ENCODE measurements around the gene CCDC178. TPM values are rescaled to one million over a fixed set of nuclear protein-coding genes. Genes with fewer than 3 reads are reported as not detected.
A peak's percentile ranks its signal among the peaks of the same experiment; 100 is the strongest.

The CCDC178 gene
- total RNA-seq, 2 donors from 2014 or later, result 0.22 to 0.29 TPM

- no peak overlapping the region for H3K4me3 ChIP-seq (ENCODE audit: low read length)
- Mint-ChIP-seq H3K27me3 (ENCODE audit: insufficient read depth) (no peaks in the 10 kb centered on the region), H3K4me1 (peaks cover 14% of the 10 kb centered on the region), H3K36me3 (ENCODE audit: low read depth) (no peaks in the 10 kb centered on the region), H3K27ac (peak overlapping the region; percentile 84), H3K9me3 (no peaks in the 10 kb centered on the region), H3K4me3 (no peak overlapping the region)
- TF ChIP-seq CTCF (conservative IDR thresholded peaks at IDR 0.05), result peak; percentile 90
- no peak overlapping the region for H3K27ac ChIP-seq (ENCODE audit: low read depth, low read length)
- no peaks in the 10 kb centered on the region for H3K27me3 ChIP-seq (ENCODE audit: control insufficient read depth, insufficient read depth, low read length, poor library complexity, severe bottlenecking)
- no peaks in the 10 kb centered on the region for H3K4me1 ChIP-seq (ENCODE audit: control insufficient read depth, insufficient read depth, low read length)
- H3K9ac ChIP-seq (ENCODE audit: extremely low read depth, low read length, poor library complexity, severe bottlenecking), result no peak overlapping the region
- H3K36me3 ChIP-seq (ENCODE audit: control insufficient read depth, insufficient read depth, low read length), result no peaks in the 10 kb centered on the region
- H3K9me3 ChIP-seq (ENCODE audit: control insufficient read depth, low read length), result no peaks in the 10 kb centered on the region
- DNase-seq, result peak; percentile 94
- 53 to 59% methylated on average over 3 to 6 of the region's 6 CpGs for WGBS, 2 experiments (ENCODE audit: insufficient coverage in 1 of 2, insufficient read length in 1 of 2)
Measured at GRCh38 chr18:33231474-33232317, 208.8 kb downstream of the CCDC178 start.

- H3K27ac Mint-ChIP-seq, result no peak overlapping the region
- H3K36me3 ChIP-seq (ENCODE audit: control insufficient read depth, insufficient read depth, low read length), result no peaks in the 10 kb centered on the region
- H3K36me3 Mint-ChIP-seq (ENCODE audit: low read depth), result no peaks in the 10 kb centered on the region
- no peak overlapping the region for H3K4me3 Mint-ChIP-seq
- no peaks in the 10 kb centered on the region for H3K9me3 Mint-ChIP-seq
- H3K4me3 ChIP-seq (ENCODE audit: low read length), result no peak overlapping the region
- no peak for TF ChIP-seq CTCF (conservative IDR thresholded peaks at IDR 0.05)
- no peaks in the 10 kb centered on the region for H3K27me3 ChIP-seq (ENCODE audit: control insufficient read depth, insufficient read depth, low read length, poor library complexity, severe bottlenecking)
- no peaks in the 10 kb centered on the region for H3K9me3 ChIP-seq (ENCODE audit: control insufficient read depth, low read length)
- no peaks in the 10 kb centered on the region for H3K4me1 ChIP-seq (ENCODE audit: control insufficient read depth, insufficient read depth, low read length)
- WGBS, 2 experiments (ENCODE audit: insufficient coverage in 1 of 2, insufficient read length in 1 of 2), result 89% methylated on average over 2 of the region's 2 CpGs; no CpG with 5 or more reads in 1 of the 2 experiments
- H3K27me3 Mint-ChIP-seq (ENCODE audit: insufficient read depth), result no peaks in the 10 kb centered on the region
- DNase-seq, result no peak
- H3K27ac ChIP-seq (ENCODE audit: low read depth, low read length), result no peak overlapping the region
- no peaks in the 10 kb centered on the region for H3K4me1 Mint-ChIP-seq
- H3K9ac ChIP-seq (ENCODE audit: extremely low read depth, low read length, poor library complexity, severe bottlenecking), result no peak overlapping the region
Measured at GRCh38 chr18:33212363-33212762, 228.2 kb downstream of the CCDC178 start.

GRCh38 chr18:33210575-33211189, 229.8 kb downstream of the CCDC178 start:
- no peaks in the 10 kb centered on the region for H3K4me1 Mint-ChIP-seq
- TF ChIP-seq CTCF (conservative IDR thresholded peaks at IDR 0.05), result peak; percentile 86
- 16% methylated on average over 4 of the region's 6 CpGs; no CpG with 5 or more reads in 1 of the 2 experiments for WGBS, 2 experiments (ENCODE audit: insufficient coverage in 1 of 2, insufficient read length in 1 of 2)
- no peak overlapping the region for H3K27ac Mint-ChIP-seq
- H3K27ac ChIP-seq (ENCODE audit: low read depth, low read length), result no peak overlapping the region
- no peaks in the 10 kb centered on the region for H3K9me3 Mint-ChIP-seq
- peak; percentile 52 for DNase-seq
- no peaks in the 10 kb centered on the region for H3K4me1 ChIP-seq (ENCODE audit: control insufficient read depth, insufficient read depth, low read length)
- H3K36me3 Mint-ChIP-seq (ENCODE audit: low read depth), result no peaks in the 10 kb centered on the region
- no peaks in the 10 kb centered on the region for H3K27me3 ChIP-seq (ENCODE audit: control insufficient read depth, insufficient read depth, low read length, poor library complexity, severe bottlenecking)
- H3K4me3 Mint-ChIP-seq, result no peak overlapping the region
- H3K9me3 ChIP-seq (ENCODE audit: control insufficient read depth, low read length), result no peaks in the 10 kb centered on the region
- H3K27me3 Mint-ChIP-seq (ENCODE audit: insufficient read depth), result no peaks in the 10 kb centered on the region
- H3K36me3 ChIP-seq (ENCODE audit: control insufficient read depth, insufficient read depth, low read length), result no peaks in the 10 kb centered on the region
- no peak overlapping the region for H3K4me3 ChIP-seq (ENCODE audit: low read length)
- no peak overlapping the region for H3K9ac ChIP-seq (ENCODE audit: extremely low read depth, low read length, poor library complexity, severe bottlenecking)

Data from endodermal cell (in vitro differentiated cells).